K562 (cell line): ENCODE data around the gene NUMB. TPM values are rescaled to one million over a fixed set of nuclear protein-coding genes. Genes with fewer than 3 reads are reported as not detected.

Source experiments
- DMBX1 ChIP-seq: fragments of 250-450 bp; sonication (Bioruptor Pico); IDR thresholded peaks from 2 replicates; pipeline ENCODE4 v1.8.0; 2022; ENCODE audit warnings: inconsistent platforms, mild to moderate bottlenecking, moderate library complexity, borderline replicate concordance
- ETV6 ChIP-seq, 3 experiments: fragments of 150-350 bp in 1 of 3; sonication (generic) in 1 of 3; formaldehyde crosslinking in 1 of 3; IDR thresholded peaks; 2 replicates each; pipeline versions ENCODE4 v1.6.1 to v1.8.0; 2014 to 2022; ENCODE audit warnings: borderline replicate concordance in 2 of 3, low read depth in 2 of 3, antibody characterized with exemption in 1 of 3, low read length in 1 of 3, mild to moderate bottlenecking in 1 of 3, missing genetic modification reagents in 1 of 3
- MTA2 ChIP-seq: fragments of 450-650 bp; IDR thresholded peaks from 2 replicates; pipeline ENCODE4 v1.6.1; 2016; ENCODE audit warnings: low read depth
- POLR2AphosphoS5 ChIP-seq: IDR thresholded peaks from 2 replicates; pipeline ENCODE4 v1.6.1; 2011; ENCODE audit warnings: mild to moderate bottlenecking, low read depth, low read length, moderate library complexity; ENCODE audit not compliant: control insufficient read depth, insufficient read depth
- RUNX1 ChIP-seq: sonication (generic); IDR thresholded peaks from 2 replicates; pipeline ENCODE4 v1.6.1; 2016; ENCODE audit warnings: antibody characterized with exemption, low read depth
- STAT5A ChIP-seq: IDR thresholded peaks from 2 replicates; pipeline ENCODE4 v1.6.1; 2012; ENCODE audit warnings: low read length, inconsistent platforms, borderline replicate concordance
- YBX1 ChIP-seq: fragments of 450-650 bp; IDR thresholded peaks from 2 replicates; pipeline ENCODE4 v1.7.1; 2016; ENCODE audit warnings: mild to moderate bottlenecking
- ZNF263 ChIP-seq: sonication (generic); formaldehyde crosslinking; IDR thresholded peaks from 2 replicates; pipeline ENCODE4 v1.8.0; 2022; ENCODE audit warnings: mild to moderate bottlenecking, missing genetic modification reagents, borderline replicate concordance
- ZNF354B ChIP-seq: fragments of 250-450 bp; sonication (Bioruptor Pico); IDR thresholded peaks from 2 replicates; pipeline ENCODE4 v1.4.0; 2020
- polyA plus RNA-seq, 8 experiments: library from polyadenylated mRNA; depleted of rRNA in 4 of 8; stranded (reverse) in 5 of 8; unstranded in 3 of 8; fragments of >200 nt; fragmentation: Nextera tagmentation in 2 of 8; fragmentation: Illumina TruSeq in 1 of 8; extraction: Ambion mirVana in 2 of 8; extraction: Trizol in 1 of 8; gene quantifications; 2 replicates each; pipeline versions ENCODE4 v1.2.1 to v1.2.3, GENCODE V29; 2011 to 2014; ENCODE audit warnings: inconsistent platforms in 1 of 8, missing spikeins in 1 of 8
- total RNA-seq, 7 experiments: library from RNA; depleted of rRNA in 6 of 7; stranded (reverse); fragments of >200 nt in 6 of 7; fragmentation: Illumina TruSeq in 2 of 7; extraction: Trizol in 2 of 7; gene quantifications; 2 replicates each; pipeline versions ENCODE4 v1.2.1 to v1.2.3, GENCODE V29; 2011 to 2021; ENCODE audit warnings: low replicate concordance in 1 of 7
- TF ChIP-seq, protein P1 (sequence below): fragments of 450-650 bp; formaldehyde crosslinking; IDR thresholded peaks from 2 replicates; pipeline ENCODE4 v1.4.0; 2020; ENCODE audit warnings: mild to moderate bottlenecking, moderate library complexity

Gene NUMB
- total and polyA plus RNA-seq, 9 of the 15 experiments (the other 6 are each of a cell fraction or from before 2014, with no cell fraction given) = 13.5 to 54.0 (median 32.3) TPM

GRCh38 chr14:73251516-73252215, 206.7 kb downstream of the NUMB start (continued):
- TF ChIP-seq, protein P1, sequence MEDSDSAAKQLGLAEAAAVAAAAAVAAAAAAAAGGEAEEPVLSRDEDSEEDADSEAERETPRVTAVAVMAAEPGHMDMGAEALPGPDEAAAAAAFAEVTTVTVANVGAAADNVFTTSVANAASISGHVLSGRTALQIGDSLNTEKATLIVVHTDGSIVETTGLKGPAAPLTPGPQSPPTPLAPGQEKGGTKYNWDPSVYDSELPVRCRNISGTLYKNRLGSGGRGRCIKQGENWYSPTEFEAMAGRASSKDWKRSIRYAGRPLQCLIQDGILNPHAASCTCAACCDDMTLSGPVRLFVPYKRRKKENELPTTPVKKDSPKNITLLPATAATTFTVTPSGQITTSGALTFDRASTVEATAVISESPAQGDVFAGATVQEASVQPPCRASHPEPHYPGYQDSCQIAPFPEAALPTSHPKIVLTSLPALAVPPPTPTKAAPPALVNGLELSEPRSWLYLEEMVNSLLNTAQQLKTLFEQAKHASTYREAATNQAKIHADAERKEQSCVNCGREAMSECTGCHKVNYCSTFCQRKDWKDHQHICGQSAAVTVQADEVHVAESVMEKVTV (CRISPR knock-in tag) = no peak
- no peak for TF ChIP-seq STAT5A
- no peak for TF ChIP-seq RUNX1
- no peak for TF ChIP-seq YBX1
- TF ChIP-seq POLR2AphosphoS5 = no peak
- no peak for TF ChIP-seq ZNF263 (CRISPR knock-in tag)
- no peak for TF ChIP-seq ZNF354B (CRISPR knock-in tag)
- TF ChIP-seq DMBX1 (CRISPR knock-in tag) = no peak
- TF ChIP-seq ETV6 (IDR thresholded peaks at IDR 0.05; ENCODE audit: borderline replicate concordance in 1 of 2, low read depth in 2 of 2, low read length in 1 of 2) = no peak
- TF ChIP-seq ETV6 (CRISPR knock-in tag; IDR thresholded peaks at IDR 0.05; ENCODE audit: borderline replicate concordance) = no peak
- TF ChIP-seq MTA2 = no peak
- TF ChIP-seq, all 486 proteins: peak for 0
